NB4 (cell line): ENCODE measurements around the gene IFI35.

Experiments
- MYC ChIP-seq: IDR thresholded peaks from 2 replicates; pipeline ENCODE4 v1.6.1; 2011; ENCODE audit warnings: low read depth, low read length
- TF ChIP-seq, protein P1 (sequence below): IDR thresholded peaks from one replicate; pipeline ENCODE4 v1.5.1; 2012; ENCODE audit warnings: low read depth, low read length

DNA sequence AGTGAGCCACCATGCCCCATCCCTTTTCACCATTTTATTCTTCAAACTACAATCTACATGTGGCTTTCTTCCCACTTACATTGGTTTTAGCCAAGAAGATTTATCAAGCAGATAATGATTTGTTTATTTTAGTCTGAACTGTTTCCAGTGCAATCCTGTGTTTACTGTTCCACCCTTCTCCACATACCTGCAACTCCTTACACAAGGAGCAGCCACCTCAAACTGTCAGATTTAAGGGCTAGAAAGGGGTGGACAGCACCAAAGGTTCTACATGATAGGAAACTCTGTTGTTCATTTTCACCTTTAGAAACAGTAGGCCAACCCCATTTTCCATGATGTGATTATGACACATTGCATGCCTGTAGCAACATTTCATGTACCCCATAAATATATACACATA is 24.3 kb upstream of the IFI35 start:
- TF ChIP-seq, protein P1, sequence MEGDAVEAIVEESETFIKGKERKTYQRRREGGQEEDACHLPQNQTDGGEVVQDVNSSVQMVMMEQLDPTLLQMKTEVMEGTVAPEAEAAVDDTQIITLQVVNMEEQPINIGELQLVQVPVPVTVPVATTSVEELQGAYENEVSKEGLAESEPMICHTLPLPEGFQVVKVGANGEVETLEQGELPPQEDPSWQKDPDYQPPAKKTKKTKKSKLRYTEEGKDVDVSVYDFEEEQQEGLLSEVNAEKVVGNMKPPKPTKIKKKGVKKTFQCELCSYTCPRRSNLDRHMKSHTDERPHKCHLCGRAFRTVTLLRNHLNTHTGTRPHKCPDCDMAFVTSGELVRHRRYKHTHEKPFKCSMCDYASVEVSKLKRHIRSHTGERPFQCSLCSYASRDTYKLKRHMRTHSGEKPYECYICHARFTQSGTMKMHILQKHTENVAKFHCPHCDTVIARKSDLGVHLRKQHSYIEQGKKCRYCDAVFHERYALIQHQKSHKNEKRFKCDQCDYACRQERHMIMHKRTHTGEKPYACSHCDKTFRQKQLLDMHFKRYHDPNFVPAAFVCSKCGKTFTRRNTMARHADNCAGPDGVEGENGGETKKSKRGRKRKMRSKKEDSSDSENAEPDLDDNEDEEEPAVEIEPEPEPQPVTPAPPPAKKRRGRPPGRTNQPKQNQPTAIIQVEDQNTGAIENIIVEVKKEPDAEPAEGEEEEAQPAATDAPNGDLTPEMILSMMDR, result no peak
- TF ChIP-seq MYC, result no peak
